GM12878 (cell line): ENCODE data around the gene CCM2. TPM values are rescaled to one million over a fixed set of nuclear protein-coding genes. Genes with fewer than 3 reads are reported as not detected.

Experiments
- DPF2 ChIP-seq: fragments of 450-650 bp; IDR thresholded peaks from 2 replicates; pipeline ENCODE4 v1.6.1; 2017; ENCODE audit warnings: mild to moderate bottlenecking
- ESRRA ChIP-seq: IDR thresholded peaks from 2 replicates; pipeline ENCODE4 v1.6.1; 2012; ENCODE audit warnings: mild to moderate bottlenecking, low read length, improper control_type of control experiment
- NFIC ChIP-seq: IDR thresholded peaks from 2 replicates; pipeline ENCODE4 v1.6.1; 2012; ENCODE audit warnings: low read depth, mild to moderate bottlenecking, inconsistent platforms, low read length, moderate library complexity
- NFXL1 ChIP-seq: fragments of 450-650 bp; IDR thresholded peaks from 2 replicates; pipeline ENCODE4 v1.6.1; 2017; ENCODE audit warnings: antibody characterized with exemption, mild to moderate bottlenecking, borderline replicate concordance
- NR2C1 ChIP-seq: fragments of 450-650 bp; IDR thresholded peaks from 2 replicates; pipeline ENCODE4 v1.6.1; 2017; ENCODE audit warnings: antibody characterized with exemption, mild to moderate bottlenecking, moderate library complexity
- NRF1 ChIP-seq: conservative IDR thresholded peaks from 2 replicates; pipeline ENCODE4 v1.6.1; 2011; ENCODE audit warnings: mild to moderate bottlenecking, low read depth, low read length, improper control_type of control experiment
- POU2F2 ChIP-seq: IDR thresholded peaks from 3 replicates; pipeline ENCODE4 v1.6.1; 2011; ENCODE audit warnings: low read depth, mild to moderate bottlenecking, low read length, borderline replicate concordance
- RFX5 ChIP-seq: IDR thresholded peaks from 2 replicates; pipeline ENCODE4 v1.6.1; 2011; ENCODE audit warnings: low read depth, low read length, improper control_type of control experiment
- SPI1 ChIP-seq: IDR thresholded peaks from 2 replicates; pipeline ENCODE4 v1.6.1; 2011; ENCODE audit warnings: low read depth, mild to moderate bottlenecking, low read length, moderate library complexity, borderline replicate concordance; ENCODE audit not compliant: insufficient read depth
- TCF12 ChIP-seq: IDR thresholded peaks from 2 replicates; pipeline ENCODE4 v1.6.1; 2011; ENCODE audit warnings: low read depth, mild to moderate bottlenecking, low read length
- polyA plus RNA-seq, 11 experiments: library from polyadenylated mRNA; depleted of rRNA in 4 of 11; unstranded in 6 of 11; stranded (reverse) in 5 of 11; fragments of >200 nt; fragmentation: Nextera tagmentation in 4 of 11; fragmentation: Illumina TruSeq in 1 of 11; extraction: Ambion mirVana in 4 of 11; extraction: Trizol in 1 of 11; gene quantifications; 1 replicate in 1 of 11; 2 replicates in 10 of 11; pipeline versions ENCODE4 v1.2.1 to v1.2.3, GENCODE V29; 2011 to 2016; ENCODE audit warnings: inconsistent platforms in 2 of 11, missing spikeins in 2 of 11, low read depth in 1 of 11
- total RNA-seq, 4 experiments: library from RNA; depleted of rRNA in 3 of 4; stranded (reverse); fragments of >200 nt in 3 of 4; fragmentation: Illumina TruSeq in 1 of 4; extraction: Trizol in 1 of 4; gene quantifications; 2 replicates each; pipeline versions ENCODE4 v1.2.1 to v1.2.3, GENCODE V29; 2013 to 2021
- TF ChIP-seq, protein P1 (sequence below): fragments of 450-650 bp; IDR thresholded peaks from 2 replicates; pipeline ENCODE4 v1.6.1; 2017; ENCODE audit warnings: mild to moderate bottlenecking, moderate library complexity
- TF ChIP-seq, protein P2 (sequence below): IDR thresholded peaks from 2 replicates; pipeline ENCODE4 v1.6.1; 2011; ENCODE audit warnings: borderline replicate concordance, low read depth, mild to moderate bottlenecking, moderate library complexity, mixed read lengths, low read length; ENCODE audit not compliant: insufficient read depth; ENCODE audit errors: extremely low read length
- TF ChIP-seq, protein P3 (sequence below): fragments of 150-350 bp; IDR thresholded peaks from 2 replicates; pipeline ENCODE4 v1.6.1; 2016; ENCODE audit warnings: low read depth, low read length
- TF ChIP-seq, protein P4 (sequence below): IDR thresholded peaks from 2 replicates; pipeline ENCODE4 v1.6.1; 2011; ENCODE audit warnings: low read depth, low read length, improper control_type of control experiment, borderline replicate concordance
- TF ChIP-seq, protein P5 (sequence below): IDR thresholded peaks from 2 replicates; pipeline ENCODE4 v1.6.1; 2012; ENCODE audit warnings: mild to moderate bottlenecking, low read depth, low read length

Gene CCM2
- total and polyA plus RNA-seq, 10 of the 15 experiments (the other 5 are each of a cell fraction or from before 2014, with no cell fraction given) = 1.00 to 82.3 (median 48.7) TPM

DNA sequence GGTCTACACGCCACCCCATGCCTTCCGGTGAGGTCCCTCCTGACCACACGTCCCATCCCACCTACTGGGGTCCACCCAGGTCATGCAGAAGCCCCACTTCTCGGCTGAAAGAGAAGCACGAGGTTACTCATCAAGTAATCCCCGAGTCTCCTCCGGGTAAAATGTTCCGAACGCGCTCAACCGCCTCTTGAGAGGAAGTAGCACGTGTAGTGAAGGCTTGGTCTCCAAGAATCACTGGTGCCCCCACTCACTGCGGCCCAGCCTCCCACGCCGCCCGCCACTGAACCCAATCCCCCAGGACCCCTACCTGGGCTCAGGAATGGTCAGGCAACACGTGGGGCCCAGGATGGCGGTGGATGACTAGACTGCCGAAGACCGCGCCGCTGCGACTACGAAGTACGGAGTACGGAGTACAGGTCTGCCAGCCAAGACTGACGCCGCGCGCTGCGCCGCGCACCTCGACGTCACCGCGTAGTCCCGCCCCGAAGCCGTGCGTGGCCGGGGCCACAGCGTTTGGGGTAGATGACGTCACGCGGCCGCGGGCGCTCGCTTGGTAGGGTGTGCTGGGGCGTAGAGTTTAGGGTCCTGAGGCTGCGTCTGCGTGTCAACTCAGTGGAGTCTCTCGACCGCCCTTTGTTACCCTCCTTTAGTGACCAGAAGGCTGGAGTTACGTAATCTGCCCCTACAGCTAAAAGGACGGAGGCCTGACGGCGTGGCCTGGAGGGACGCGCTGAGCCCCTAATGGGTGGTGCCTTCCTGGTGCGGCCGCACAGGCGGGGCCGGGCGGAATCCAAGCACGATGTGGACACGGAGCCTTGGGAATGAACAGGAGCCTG, 13.6 kb upstream of the CCM2 start (continued):
- TF ChIP-seq, protein P1, sequence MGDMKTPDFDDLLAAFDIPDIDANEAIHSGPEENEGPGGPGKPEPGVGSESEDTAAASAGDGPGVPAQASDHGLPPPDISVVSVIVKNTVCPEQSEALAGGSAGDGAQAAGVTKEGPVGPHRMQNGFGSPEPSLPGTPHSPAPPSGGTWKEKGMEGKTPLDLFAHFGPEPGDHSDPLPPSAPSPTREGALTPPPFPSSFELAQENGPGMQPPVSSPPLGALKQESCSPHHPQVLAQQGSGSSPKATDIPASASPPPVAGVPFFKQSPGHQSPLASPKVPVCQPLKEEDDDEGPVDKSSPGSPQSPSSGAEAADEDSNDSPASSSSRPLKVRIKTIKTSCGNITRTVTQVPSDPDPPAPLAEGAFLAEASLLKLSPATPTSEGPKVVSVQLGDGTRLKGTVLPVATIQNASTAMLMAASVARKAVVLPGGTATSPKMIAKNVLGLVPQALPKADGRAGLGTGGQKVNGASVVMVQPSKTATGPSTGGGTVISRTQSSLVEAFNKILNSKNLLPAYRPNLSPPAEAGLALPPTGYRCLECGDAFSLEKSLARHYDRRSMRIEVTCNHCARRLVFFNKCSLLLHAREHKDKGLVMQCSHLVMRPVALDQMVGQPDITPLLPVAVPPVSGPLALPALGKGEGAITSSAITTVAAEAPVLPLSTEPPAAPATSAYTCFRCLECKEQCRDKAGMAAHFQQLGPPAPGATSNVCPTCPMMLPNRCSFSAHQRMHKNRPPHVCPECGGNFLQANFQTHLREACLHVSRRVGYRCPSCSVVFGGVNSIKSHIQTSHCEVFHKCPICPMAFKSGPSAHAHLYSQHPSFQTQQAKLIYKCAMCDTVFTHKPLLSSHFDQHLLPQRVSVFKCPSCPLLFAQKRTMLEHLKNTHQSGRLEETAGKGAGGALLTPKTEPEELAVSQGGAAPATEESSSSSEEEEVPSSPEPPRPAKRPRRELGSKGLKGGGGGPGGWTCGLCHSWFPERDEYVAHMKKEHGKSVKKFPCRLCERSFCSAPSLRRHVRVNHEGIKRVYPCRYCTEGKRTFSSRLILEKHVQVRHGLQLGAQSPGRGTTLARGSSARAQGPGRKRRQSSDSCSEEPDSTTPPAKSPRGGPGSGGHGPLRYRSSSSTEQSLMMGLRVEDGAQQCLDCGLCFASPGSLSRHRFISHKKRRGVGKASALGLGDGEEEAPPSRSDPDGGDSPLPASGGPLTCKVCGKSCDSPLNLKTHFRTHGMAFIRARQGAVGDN = peak; percentile 99
- peak; percentile 66; the same call in 1 of the 2 replicates for TF ChIP-seq RFX5
- peak; percentile 52; the same call in 1 of the 2 replicates for TF ChIP-seq NR2C1
- TF ChIP-seq SPI1 = peak; percentile 11; the same call in 1 of the 2 replicates
- TF ChIP-seq, protein P2, sequence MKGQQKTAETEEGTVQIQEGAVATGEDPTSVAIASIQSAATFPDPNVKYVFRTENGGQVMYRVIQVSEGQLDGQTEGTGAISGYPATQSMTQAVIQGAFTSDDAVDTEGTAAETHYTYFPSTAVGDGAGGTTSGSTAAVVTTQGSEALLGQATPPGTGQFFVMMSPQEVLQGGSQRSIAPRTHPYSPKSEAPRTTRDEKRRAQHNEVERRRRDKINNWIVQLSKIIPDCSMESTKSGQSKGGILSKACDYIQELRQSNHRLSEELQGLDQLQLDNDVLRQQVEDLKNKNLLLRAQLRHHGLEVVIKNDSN = no peak
- TF ChIP-seq, protein P3, sequence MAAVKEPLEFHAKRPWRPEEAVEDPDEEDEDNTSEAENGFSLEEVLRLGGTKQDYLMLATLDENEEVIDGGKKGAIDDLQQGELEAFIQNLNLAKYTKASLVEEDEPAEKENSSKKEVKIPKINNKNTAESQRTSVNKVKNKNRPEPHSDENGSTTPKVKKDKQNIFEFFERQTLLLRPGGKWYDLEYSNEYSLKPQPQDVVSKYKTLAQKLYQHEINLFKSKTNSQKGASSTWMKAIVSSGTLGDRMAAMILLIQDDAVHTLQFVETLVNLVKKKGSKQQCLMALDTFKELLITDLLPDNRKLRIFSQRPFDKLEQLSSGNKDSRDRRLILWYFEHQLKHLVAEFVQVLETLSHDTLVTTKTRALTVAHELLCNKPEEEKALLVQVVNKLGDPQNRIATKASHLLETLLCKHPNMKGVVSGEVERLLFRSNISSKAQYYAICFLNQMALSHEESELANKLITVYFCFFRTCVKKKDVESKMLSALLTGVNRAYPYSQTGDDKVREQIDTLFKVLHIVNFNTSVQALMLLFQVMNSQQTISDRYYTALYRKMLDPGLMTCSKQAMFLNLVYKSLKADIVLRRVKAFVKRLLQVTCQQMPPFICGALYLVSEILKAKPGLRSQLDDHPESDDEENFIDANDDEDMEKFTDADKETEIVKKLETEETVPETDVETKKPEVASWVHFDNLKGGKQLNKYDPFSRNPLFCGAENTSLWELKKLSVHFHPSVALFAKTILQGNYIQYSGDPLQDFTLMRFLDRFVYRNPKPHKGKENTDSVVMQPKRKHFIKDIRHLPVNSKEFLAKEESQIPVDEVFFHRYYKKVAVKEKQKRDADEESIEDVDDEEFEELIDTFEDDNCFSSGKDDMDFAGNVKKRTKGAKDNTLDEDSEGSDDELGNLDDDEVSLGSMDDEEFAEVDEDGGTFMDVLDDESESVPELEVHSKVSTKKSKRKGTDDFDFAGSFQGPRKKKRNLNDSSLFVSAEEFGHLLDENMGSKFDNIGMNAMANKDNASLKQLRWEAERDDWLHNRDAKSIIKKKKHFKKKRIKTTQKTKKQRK = no peak
- TF ChIP-seq POU2F2 = peak; percentile 95; the same call in 2 of the 3 replicates
- peak; percentile 73 for TF ChIP-seq TCF12
- peak; percentile 26; the same call in 1 of the 2 replicates for TF ChIP-seq NRF1
- no peak for TF ChIP-seq NFIC
- TF ChIP-seq ESRRA = no peak
- TF ChIP-seq, protein P4, sequence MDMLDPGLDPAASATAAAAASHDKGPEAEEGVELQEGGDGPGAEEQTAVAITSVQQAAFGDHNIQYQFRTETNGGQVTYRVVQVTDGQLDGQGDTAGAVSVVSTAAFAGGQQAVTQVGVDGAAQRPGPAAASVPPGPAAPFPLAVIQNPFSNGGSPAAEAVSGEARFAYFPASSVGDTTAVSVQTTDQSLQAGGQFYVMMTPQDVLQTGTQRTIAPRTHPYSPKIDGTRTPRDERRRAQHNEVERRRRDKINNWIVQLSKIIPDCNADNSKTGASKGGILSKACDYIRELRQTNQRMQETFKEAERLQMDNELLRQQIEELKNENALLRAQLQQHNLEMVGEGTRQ = no peak
- no peak for TF ChIP-seq NFXL1
- TF ChIP-seq, protein P5, sequence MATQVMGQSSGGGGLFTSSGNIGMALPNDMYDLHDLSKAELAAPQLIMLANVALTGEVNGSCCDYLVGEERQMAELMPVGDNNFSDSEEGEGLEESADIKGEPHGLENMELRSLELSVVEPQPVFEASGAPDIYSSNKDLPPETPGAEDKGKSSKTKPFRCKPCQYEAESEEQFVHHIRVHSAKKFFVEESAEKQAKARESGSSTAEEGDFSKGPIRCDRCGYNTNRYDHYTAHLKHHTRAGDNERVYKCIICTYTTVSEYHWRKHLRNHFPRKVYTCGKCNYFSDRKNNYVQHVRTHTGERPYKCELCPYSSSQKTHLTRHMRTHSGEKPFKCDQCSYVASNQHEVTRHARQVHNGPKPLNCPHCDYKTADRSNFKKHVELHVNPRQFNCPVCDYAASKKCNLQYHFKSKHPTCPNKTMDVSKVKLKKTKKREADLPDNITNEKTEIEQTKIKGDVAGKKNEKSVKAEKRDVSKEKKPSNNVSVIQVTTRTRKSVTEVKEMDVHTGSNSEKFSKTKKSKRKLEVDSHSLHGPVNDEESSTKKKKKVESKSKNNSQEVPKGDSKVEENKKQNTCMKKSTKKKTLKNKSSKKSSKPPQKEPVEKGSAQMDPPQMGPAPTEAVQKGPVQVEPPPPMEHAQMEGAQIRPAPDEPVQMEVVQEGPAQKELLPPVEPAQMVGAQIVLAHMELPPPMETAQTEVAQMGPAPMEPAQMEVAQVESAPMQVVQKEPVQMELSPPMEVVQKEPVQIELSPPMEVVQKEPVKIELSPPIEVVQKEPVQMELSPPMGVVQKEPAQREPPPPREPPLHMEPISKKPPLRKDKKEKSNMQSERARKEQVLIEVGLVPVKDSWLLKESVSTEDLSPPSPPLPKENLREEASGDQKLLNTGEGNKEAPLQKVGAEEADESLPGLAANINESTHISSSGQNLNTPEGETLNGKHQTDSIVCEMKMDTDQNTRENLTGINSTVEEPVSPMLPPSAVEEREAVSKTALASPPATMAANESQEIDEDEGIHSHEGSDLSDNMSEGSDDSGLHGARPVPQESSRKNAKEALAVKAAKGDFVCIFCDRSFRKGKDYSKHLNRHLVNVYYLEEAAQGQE = 0 out of 2 replicates have a peak, but pooled peaks have one; percentile 56
- 0 out of 2 replicates have a peak, but pooled peaks have one; percentile 75 for TF ChIP-seq DPF2
